IMR-90 (cell line): ENCODE results near the gene ADGRL3. TPM values are rescaled to one million over a fixed set of nuclear protein-coding genes. Genes with fewer than 3 reads are reported as not detected.
"Not testable (repeated sequence)": the region's sequence is repeated elsewhere in the genome, so short reads cannot be mapped to it uniquely, and the experiment has no call there.

Experiments used
- ATAC-seq: fragments of 200-7000 bp; cut with Tn5 transposase; 2 replicates; pipeline ENCODE4 v1.9.1; 2020; ENCODE audit warnings: low read depth, mild to moderate bottlenecking, moderate library complexity
- BruUV-seq: library from RNA; stranded (reverse); fragments of 400-500 nt; replicated peaks from 2 replicates; lab custom pipeline; 2021; lab: Mats Ljungman, UMichigan
- CTCF ChIA-PET: fragments of 300-600 bp; formaldehyde crosslinking; extraction: SDS; loops from one replicate; lab custom pipeline; 2021; ENCODE audit warnings: antibody characterized with exemption; lab: Yijun Ruan, JAX
- POLR2A ChIA-PET: fragments of 300-600 bp; sonication (Branson Sonifier 250); formaldehyde crosslinking; loops from one replicate; lab custom pipeline; 2022; ENCODE audit warnings: antibody characterized with exemption; ENCODE audit not compliant: unreplicated experiment; lab: Charles Lee
- DNase-seq: peaks from one replicate; pipeline ENCODE4 v3.0.0; 2013
- H2AFZ ChIP-seq: replicated peaks from 2 replicates; pipeline ENCODE3; 2013; ENCODE audit warnings: low read length, mild to moderate bottlenecking; ENCODE audit not compliant: poor library complexity
- H2AK5ac ChIP-seq: 2 replicates; pipeline ENCODE4 v1.6.1; 2013; ENCODE audit warnings: low read depth, low read length, inconsistent platforms
- H2AK9ac ChIP-seq: replicated peaks from 2 replicates; pipeline ENCODE3; 2013; ENCODE audit warnings: mild to moderate bottlenecking, low read depth, low read length, moderate library complexity; ENCODE audit not compliant: poor library complexity
- H2BK120ac ChIP-seq: 2 replicates; pipeline ENCODE4 v1.6.1; 2013; ENCODE audit warnings: low read depth, low read length, inconsistent platforms
- H2BK15ac ChIP-seq: 3 replicates; pipeline ENCODE4 v1.6.1; 2013; ENCODE audit warnings: low read depth, low read length, inconsistent platforms
- H2BK20ac ChIP-seq: 2 replicates; pipeline ENCODE4 v1.6.1; 2013; ENCODE audit warnings: low read depth, mild to moderate bottlenecking, inconsistent platforms, low read length, moderate library complexity
- H2BK5ac ChIP-seq: 2 replicates; pipeline ENCODE4 v1.6.1; 2013; ENCODE audit warnings: mild to moderate bottlenecking, low read depth, low read length, inconsistent platforms; ENCODE audit not compliant: poor library complexity, severe bottlenecking
- H3K14ac ChIP-seq: replicated peaks from 2 replicates; pipeline ENCODE4 v1.6.1; 2013; ENCODE audit warnings: low read depth, low read length, inconsistent platforms
- H3K18ac ChIP-seq: 2 replicates; pipeline ENCODE4 v1.6.1; 2013; ENCODE audit warnings: low read depth, low read length, control low read depth
- H3K23ac ChIP-seq: 2 replicates; pipeline ENCODE4 v1.6.1; 2013; ENCODE audit warnings: low read depth, low read length, inconsistent platforms
- H3K27ac ChIP-seq: 2 replicates; pipeline ENCODE4 v1.5.1; 2013; ENCODE audit warnings: mild to moderate bottlenecking, control low read depth, low read length; ENCODE audit not compliant: insufficient read depth
- H3K27me3 ChIP-seq: 2 replicates; pipeline ENCODE4 v1.6.1; 2013; ENCODE audit warnings: low read length; ENCODE audit not compliant: control insufficient read depth, insufficient read depth
- H3K36me3 ChIP-seq: 2 replicates; pipeline ENCODE4 v1.6.1; 2013; ENCODE audit warnings: low read length, mixed read lengths; ENCODE audit not compliant: control insufficient read depth, insufficient read depth
- H3K4ac ChIP-seq: 2 replicates; pipeline ENCODE4 v1.6.1; 2013; ENCODE audit warnings: low read depth, low read length, inconsistent platforms
- H3K4me1 ChIP-seq: 2 replicates; pipeline ENCODE4 v1.6.1; 2013; ENCODE audit warnings: low read length, mixed read lengths; ENCODE audit not compliant: control insufficient read depth, insufficient read depth
- H3K4me2 ChIP-seq: 2 replicates; pipeline ENCODE4 v1.6.1; 2013; ENCODE audit warnings: low read depth, mild to moderate bottlenecking, control low read depth, low read length, moderate library complexity
- H3K4me3 ChIP-seq: 2 replicates; pipeline ENCODE4 v1.5.1; 2013; ENCODE audit warnings: low read depth, mild to moderate bottlenecking, control low read depth, low read length, moderate library complexity; ENCODE audit not compliant: insufficient read depth
- H3K56ac ChIP-seq: 2 replicates; pipeline ENCODE4 v1.6.1; 2013; ENCODE audit warnings: low read length, inconsistent platforms; ENCODE audit not compliant: insufficient read depth; ENCODE audit errors: extremely low read depth
- H3K79me1 ChIP-seq, 2 experiments: 2 replicates each; pipeline ENCODE4 v1.6.1; 2013; ENCODE audit warnings: low read length in 2 of 2, inconsistent platforms in 1 of 2, low read depth in 1 of 2
- H3K9ac ChIP-seq: 2 replicates; pipeline ENCODE4 v1.6.1; 2013; ENCODE audit warnings: low read depth, low read length, control low read depth
- H3K9me1 ChIP-seq: 2 replicates; pipeline ENCODE4 v1.6.1; 2013; ENCODE audit warnings: low read length, inconsistent platforms; ENCODE audit not compliant: insufficient read depth
- H3K9me3 ChIP-seq: 2 replicates; pipeline ENCODE4 v1.6.1; 2013; ENCODE audit warnings: low read length; ENCODE audit not compliant: control insufficient read depth, insufficient read depth
- H4K20me1 ChIP-seq: 2 replicates; pipeline ENCODE4 v1.6.1; 2013; ENCODE audit warnings: low read length, inconsistent platforms; ENCODE audit not compliant: insufficient read depth
- H4K5ac ChIP-seq: 2 replicates; pipeline ENCODE4 v1.6.1; 2013; ENCODE audit warnings: mild to moderate bottlenecking, low read depth, low read length, control low read depth
- H4K8ac ChIP-seq, 2 experiments: 2 replicates each; pipeline ENCODE4 v1.6.1; 2013; ENCODE audit warnings: low read depth in 2 of 2, low read length in 2 of 2, control low read depth in 1 of 2, inconsistent platforms in 1 of 2
- H4K91ac ChIP-seq: 2 replicates; pipeline ENCODE4 v1.6.1; 2013; ENCODE audit warnings: low read depth, low read length, inconsistent platforms; ENCODE audit not compliant: insufficient read depth
- CHD1 ChIP-seq: IDR thresholded peaks from 2 replicates; pipeline ENCODE4 v1.6.1; 2012; ENCODE audit warnings: low read depth, low read length, improper control_type of control experiment
- NFE2L2 ChIP-seq: fragments of 150-350 bp; IDR thresholded peaks from 2 replicates; pipeline ENCODE4 v1.6.1; 2016; ENCODE audit warnings: low read depth, mild to moderate bottlenecking, low read length
- WGBS, 2 experiments: methylation state at CpG; one replicate each; pipeline versions ENCODE4 v1.1.5 to v1.1.7; 2013; ENCODE audit warnings: missing lambda C conversion rate in 2 of 2; ENCODE audit not compliant: insufficient read length in 1 of 2; ENCODE audit errors: extremely low coverage in 2 of 2; 5-methylcytosine and 5-hydroxymethylcytosine counted together
- dilution Hi-C: fragments of 300-500 bp; cut with HindIII; formaldehyde crosslinking; loops from one replicate; pipeline ENCODE4 v1.14.3; 2018; ENCODE audit warnings: low sequenced_read_pairs; ENCODE audit not compliant: unreplicated experiment
- in situ Hi-C: fragments of 300-500 bp; cut with MboI; formaldehyde crosslinking; loops from 3 replicates; pipeline ENCODE4 v1.14.3; 2019; ENCODE audit warnings: low sequenced_read_pairs, inconsistent platforms, mixed read lengths
- intact Hi-C: fragments of 100-400 bp; cut with micrococcal nuclease; formaldehyde crosslinking; loops from 2 replicates; pipeline ENCODE4 v1.10.0; 2022
- polyA plus RNA-seq, 3 experiments: library from polyadenylated mRNA; depleted of rRNA; stranded (reverse); fragments of >200 nt; gene quantifications; 2 replicates each; pipeline ENCODE4 v1.2.3, GENCODE V29; 2012; ENCODE audit warnings: low replicate concordance in 1 of 3
- total RNA-seq: library from RNA; depleted of rRNA; stranded (reverse); fragments of >200 nt; gene quantifications from 2 replicates; pipeline ENCODE4 v1.2.3, GENCODE V29; 2012

ADGRL3 gene
- total and polyA plus RNA-seq, 2 of the 4 experiments (the other 2 are of a cell fraction) = 0.46 to 2.5 TPM

GRCh38 chr4:61205066-61205465 is 4.9 kb downstream of the ADGRL3 start:
- dilution Hi-C loops = no loop called here

DNA sequence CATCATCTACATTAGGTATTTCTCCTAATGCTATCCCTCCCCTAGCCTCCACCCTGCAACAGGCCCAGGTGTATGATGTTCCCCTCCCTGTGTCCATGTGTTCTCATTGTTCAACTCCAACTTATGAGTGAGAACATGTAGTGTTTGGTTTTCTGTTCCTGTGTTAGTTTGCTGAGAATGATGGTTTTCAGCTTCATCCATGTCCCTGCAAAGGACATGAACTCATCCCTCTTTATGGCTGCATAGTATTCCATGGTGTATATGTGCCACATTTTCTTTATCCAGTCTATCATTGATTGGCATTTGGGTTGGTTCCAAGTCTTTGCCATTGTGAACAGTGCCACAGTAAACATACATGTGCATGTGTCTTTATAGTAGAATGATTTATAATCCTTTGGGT is 7.0 kb downstream of the ADGRL3 start:
- H3K4me3 ChIP-seq, H2BK20ac ChIP-seq, H4K5ac ChIP-seq, ATAC-seq, H3K9me3 ChIP-seq, H3K36me3 ChIP-seq, H3K23ac ChIP-seq, H3K56ac ChIP-seq, H3K9me1 ChIP-seq, H2AFZ ChIP-seq, H3K27ac ChIP-seq, intact Hi-C loops, H3K14ac ChIP-seq, H3K18ac ChIP-seq, H4K8ac ChIP-seq, DNase-seq, H3K79me1 ChIP-seq, dilution Hi-C loops, H2BK120ac ChIP-seq, BruUV-seq, H3K4me2 ChIP-seq, H3K9ac ChIP-seq, CTCF ChIA-PET, H4K20me1 ChIP-seq, H2BK5ac ChIP-seq, H2AK5ac ChIP-seq, in situ Hi-C loops, H3K4ac ChIP-seq, H3K4me1 ChIP-seq, H4K91ac ChIP-seq, H2BK15ac ChIP-seq, POLR2A ChIA-PET, H2AK9ac ChIP-seq: not testable (repeated sequence)
- H3K27me3 ChIP-seq = peaks cover 11% of the 10 kb centered on the region

More at GRCh38 chr4:61205066-61205465, 4.9 kb downstream of the ADGRL3 start:
- Histone ChIP-seq H2AFZ (no peak overlapping the region), H2BK20ac (no peak overlapping the region), H3K4me3 (no peak overlapping the region), H2BK15ac (no peak overlapping the region), H2BK120ac (no peak overlapping the region), H3K79me1 (no peaks in the 10 kb centered on the region), H3K9me1 (no peaks in the 10 kb centered on the region), H3K56ac (no peak overlapping the region), H3K36me3 (no peaks in the 10 kb centered on the region), H3K9me3 (no peaks in the 10 kb centered on the region), H2AK9ac (no peak overlapping the region), H3K4me2 (no peak overlapping the region), H4K5ac (no peak overlapping the region), H3K27me3 (peaks cover 26% of the 10 kb centered on the region), H3K23ac (no peak overlapping the region), H3K4ac (no peak overlapping the region), H4K91ac (no peak overlapping the region), H3K4me1 (no peaks in the 10 kb centered on the region), H3K18ac (no peak overlapping the region), H3K9ac (no peak overlapping the region), H4K20me1 (no peaks in the 10 kb centered on the region), H3K27ac (no peak overlapping the region), H2AK5ac (no peak overlapping the region), H3K14ac (no peak overlapping the region), H2BK5ac (no peak overlapping the region), H4K8ac (no peak overlapping the region)
- CTCF ChIA-PET = no interaction called here
- POLR2A ChIA-PET = no interaction called here
- TF ChIP-seq CHD1 = no peak
- TF ChIP-seq NFE2L2 = no peak
- no CpG with 5 or more reads among the region's 1 CpG for WGBS, 2 experiments
- DNase-seq = no peak
- intact Hi-C loops = no loop called here
- in situ Hi-C loops = no loop called here
- no TSS peak for BruUV-seq
- ATAC-seq = no peak
